Chondrocyte (in vitro differentiated cells): Measurements from ENCODE around the gene CHSY1. TPM values are rescaled to one million over a fixed set of nuclear protein-coding genes. Genes with fewer than 3 reads are reported as not detected.

Source experiments
- DNase-seq: peaks from one replicate; pipeline ENCODE4 v3.0.0; 2021; ENCODE audit warnings: mixed read lengths, low spot score
- H3K27ac Mint-ChIP-seq: one replicate; pipeline ENCODE4 v1.8.0; 2021; ENCODE audit warnings: mild to moderate bottlenecking, moderate library complexity, mixed read lengths; ENCODE audit not compliant: unreplicated experiment
- H3K27me3 Mint-ChIP-seq: 2 replicates; pipeline ENCODE4 v1.8.0; 2021; ENCODE audit warnings: low read depth, mixed read lengths
- H3K36me3 Mint-ChIP-seq: 2 replicates; pipeline ENCODE4 v1.8.0; 2021; ENCODE audit warnings: low read depth, mixed read lengths
- H3K4me1 Mint-ChIP-seq: 2 replicates; pipeline ENCODE4 v1.8.0; 2021; ENCODE audit warnings: low read depth, mild to moderate bottlenecking, mixed read lengths
- H3K4me3 Mint-ChIP-seq: one replicate; pipeline ENCODE4 v1.8.0; 2021; ENCODE audit warnings: mild to moderate bottlenecking, moderate library complexity, mixed read lengths; ENCODE audit not compliant: unreplicated experiment
- H3K9me3 Mint-ChIP-seq: 2 replicates; pipeline ENCODE4 v1.8.0; 2021; ENCODE audit warnings: low read depth, mixed read lengths
- CTCF ChIP-seq: fragments of 200-600 bp; sonication (generic); IDR thresholded peaks from 2 replicates; pipeline ENCODE4 v1.5.0; 2021; ENCODE audit warnings: antibody characterized with exemption, mild to moderate bottlenecking, moderate library complexity
- total RNA-seq: library from RNA; stranded (reverse); gene quantifications from 3 replicates; pipeline ENCODE4 v1.2.1, GENCODE V29; 2021

The CHSY1 gene
- total RNA-seq, 1 donor from 2014 or later = 60.9 TPM

- no peak for TF ChIP-seq CTCF
- DNase-seq = no peak
- Mint-ChIP-seq H3K36me3 (peaks cover 10% of the 10 kb centered on the region), H3K9me3 (no peaks in the 10 kb centered on the region), H3K4me3 (no peak overlapping the region), H3K4me1 (peaks cover 60% of the 10 kb centered on the region), H3K27me3 (no peaks in the 10 kb centered on the region), H3K27ac (peak overlapping the region; percentile 39)
Observed at GRCh38 chr15:101185770-101186169, 66.1 kb downstream of the CHSY1 start.

DNA sequence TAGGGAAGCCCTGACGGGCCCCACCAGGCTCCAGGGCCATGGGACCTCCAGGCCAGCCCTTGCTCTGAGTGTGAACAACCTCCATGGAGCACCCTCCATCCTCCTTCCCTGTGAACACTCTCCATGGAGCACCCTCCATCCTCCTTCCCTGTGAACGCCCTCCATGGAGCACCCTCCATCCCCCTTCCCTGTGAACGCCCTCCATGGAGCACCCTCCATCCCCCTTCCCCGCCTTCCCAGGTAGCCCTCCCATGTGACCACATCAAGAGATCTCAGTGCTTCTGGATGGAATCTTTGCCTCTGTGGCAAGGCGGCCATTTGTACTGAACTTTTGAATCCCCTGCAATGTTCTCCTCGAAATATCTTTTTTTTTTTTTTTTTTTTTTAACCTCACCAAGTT, 66.5 kb downstream of the CHSY1 start:
- Mint-ChIP-seq H3K4me1 (peaks cover 56% of the 10 kb centered on the region), H3K27ac (no peak overlapping the region), H3K36me3 (peaks cover 10% of the 10 kb centered on the region), H3K4me3 (no peak overlapping the region), H3K27me3 (no peaks in the 10 kb centered on the region), H3K9me3 (no peaks in the 10 kb centered on the region)
- no peak for DNase-seq
- no peak for TF ChIP-seq CTCF

- Mint-ChIP-seq H3K36me3 (peaks cover 10% of the 10 kb centered on the region), H3K27ac (no peak overlapping the region), H3K9me3 (no peaks in the 10 kb centered on the region), H3K4me1 (peaks cover 56% of the 10 kb centered on the region), H3K27me3 (no peaks in the 10 kb centered on the region), H3K4me3 (no peak overlapping the region)
- TF ChIP-seq CTCF = no peak
- no peak for DNase-seq
Observed at GRCh38 chr15:101184830-101185229, 67.0 kb downstream of the CHSY1 start.

GRCh38 chr15:101183931-101184305, 67.9 kb downstream of the CHSY1 start:
- no peaks in the 10 kb centered on the region for H3K9me3 Mint-ChIP-seq
- no peak for TF ChIP-seq CTCF
- DNase-seq = no peak
- H3K36me3 Mint-ChIP-seq = peaks cover 10% of the 10 kb centered on the region
- H3K27me3 Mint-ChIP-seq = no peaks in the 10 kb centered on the region
- H3K4me3 Mint-ChIP-seq = no peak overlapping the region
- H3K27ac Mint-ChIP-seq = peak overlapping the region; percentile 24
- H3K4me1 Mint-ChIP-seq = peaks cover 56% of the 10 kb centered on the region

GRCh38 chr15:101183226-101183930, 68.5 kb downstream of the CHSY1 start:
- no peak for TF ChIP-seq CTCF
- Mint-ChIP-seq H3K9me3 (no peaks in the 10 kb centered on the region), H3K4me1 (peaks cover 54% of the 10 kb centered on the region), H3K27me3 (no peaks in the 10 kb centered on the region), H3K4me3 (no peak overlapping the region), H3K27ac (no peak overlapping the region), H3K36me3 (peaks cover 13% of the 10 kb centered on the region)
- DNase-seq = no peak
